ENCODE results near the gene DHX29.

DNA sequence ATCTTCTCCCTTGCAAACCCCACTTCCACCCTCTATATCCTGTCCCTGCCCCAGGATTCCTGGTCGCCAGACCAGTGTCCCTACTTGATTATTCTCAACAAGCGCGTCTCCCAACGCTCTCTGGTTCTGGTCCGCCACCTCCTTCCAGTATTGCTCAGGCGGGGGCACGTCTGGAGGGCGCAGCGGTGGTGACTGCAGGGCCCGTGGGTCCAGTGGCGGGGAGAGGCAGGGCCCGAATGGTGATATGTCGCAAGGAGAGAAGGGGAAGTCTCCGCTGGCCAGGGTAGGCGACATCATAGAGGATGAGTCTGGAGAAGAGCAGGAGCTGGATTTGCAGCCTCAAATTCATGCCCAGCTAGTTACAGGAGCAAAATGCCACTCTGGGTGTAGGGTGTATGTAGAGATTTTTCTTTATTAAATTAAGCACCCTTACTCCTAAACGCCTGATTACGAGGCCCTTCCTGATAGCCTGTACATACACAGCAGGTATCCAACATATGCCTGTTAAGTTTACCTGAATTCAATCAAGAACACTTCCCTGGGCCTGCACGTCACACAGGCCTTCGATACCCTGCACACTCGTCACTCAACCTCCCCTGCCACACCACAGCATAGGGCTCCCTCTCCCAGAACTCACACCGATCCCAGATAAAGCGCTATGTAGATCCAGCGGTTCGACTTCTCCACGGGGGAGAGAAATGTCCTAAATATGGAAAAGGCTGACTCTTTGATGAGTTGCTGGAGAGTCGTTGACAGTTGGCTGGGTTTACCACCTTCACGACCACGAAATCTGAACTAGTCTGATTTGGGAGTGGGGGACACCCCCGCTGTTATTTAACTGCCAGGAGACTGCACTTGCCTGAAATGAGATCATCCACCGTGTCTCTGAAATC is 85.2 kb downstream of the DHX29 start:
- TF ChIP-seq CTCF (conservative IDR thresholded peaks at IDR 0.05) (no peak), EZH2 (IDR thresholded peaks at IDR 0.05; ENCODE audit: low read depth) (no peak)

All from PC-9 (cell line).